Neural cell (in vitro differentiated cells): Measurements from ENCODE around the gene NT5DC3. TPM values are rescaled to one million over a fixed set of nuclear protein-coding genes. Genes with fewer than 3 reads are reported as not detected.

ENCODE experiments used
- H2AFZ ChIP-seq: fragments of 200-600, 300-800 bp; sonication (generic), shearing (Covaris generic); 2 replicates; pipeline ENCODE4 v1.6.0; 2014; ENCODE audit warnings: low read depth, mild to moderate bottlenecking, antibody characterized with exemption, low read length, moderate library complexity
- H3F3A ChIP-seq: fragments of 200-600 bp; shearing (Covaris generic); 2 replicates; pipeline ENCODE4 v1.6.1; 2016; ENCODE audit warnings: mild to moderate bottlenecking, moderate library complexity, mixed read lengths, antibody characterized with exemption, low read length; ENCODE audit not compliant: insufficient read depth, poor library complexity, severe bottlenecking
- H3K27ac ChIP-seq: fragments of 200-600, 300-800 bp; sonication (generic), shearing (Covaris generic); 2 replicates; pipeline ENCODE4 v1.5.1; 2014; ENCODE audit warnings: mild to moderate bottlenecking, low read length, moderate library complexity
- H3K27me3 ChIP-seq: fragments of 300-800, 200-600 bp; sonication (generic), shearing (Covaris generic); 2 replicates; pipeline ENCODE4 v1.6.0; 2014; ENCODE audit warnings: mild to moderate bottlenecking, low read depth, low read length, moderate library complexity; ENCODE audit not compliant: insufficient read depth
- H3K36me3 ChIP-seq: fragments of 300-800, 200-600 bp; sonication (generic), shearing (Covaris generic); 2 replicates; pipeline ENCODE4 v1.5.1; 2014; ENCODE audit warnings: mild to moderate bottlenecking, antibody characterized with exemption, low read length, moderate library complexity; ENCODE audit not compliant: insufficient read depth
- H3K4me2 ChIP-seq: fragments of 300-800, 200-600 bp; sonication (generic), shearing (Covaris generic); 2 replicates; pipeline ENCODE4 v1.6.0; 2014; ENCODE audit warnings: mild to moderate bottlenecking, low read length
- H3K4me3 ChIP-seq: fragments of 300-800, 200-600 bp; sonication (generic), shearing (Covaris generic); 2 replicates; pipeline ENCODE4 v1.5.1; 2014; ENCODE audit warnings: mild to moderate bottlenecking, low read length, moderate library complexity
- H3K79me2 ChIP-seq: fragments of 200-600 bp; shearing (Covaris generic); replicated peaks from 2 replicates; pipeline ENCODE4 v1.6.0; 2014; ENCODE audit warnings: mild to moderate bottlenecking, low read length, moderate library complexity; ENCODE audit not compliant: insufficient read depth
- H3K9ac ChIP-seq: fragments of 300-800, 200-600 bp; sonication (generic), shearing (Covaris generic); 2 replicates; pipeline ENCODE4 v1.6.1; 2016; ENCODE audit warnings: mild to moderate bottlenecking, low read length, mixed read lengths
- H3K9me2 ChIP-seq: fragments of 200-600 bp; shearing (Covaris generic); 2 replicates; pipeline ENCODE4 v1.6.1; 2016; ENCODE audit warnings: mild to moderate bottlenecking, low read length, mixed read lengths; ENCODE audit not compliant: insufficient read depth
- H3K9me3 ChIP-seq: fragments of 200-600, 300-800 bp; sonication (generic), shearing (Covaris generic); 2 replicates; pipeline ENCODE4 v1.6.1; 2016; ENCODE audit warnings: mild to moderate bottlenecking, mixed run types, low read length, moderate library complexity, mixed read lengths
- H4K20me1 ChIP-seq: fragments of 200-600 bp; shearing (Covaris generic); 2 replicates; pipeline ENCODE4 v1.6.1; 2016; ENCODE audit warnings: mild to moderate bottlenecking, mixed run types; ENCODE audit not compliant: insufficient read depth
- EP300 ChIP-seq: fragments of 450-650 bp; conservative IDR thresholded peaks from 2 replicates; pipeline ENCODE4 v1.6.1; 2014; ENCODE audit warnings: antibody characterized with exemption, mild to moderate bottlenecking, moderate library complexity; ENCODE audit not compliant: poor library complexity, severe bottlenecking
- EZH2 ChIP-seq: fragments of 200-600, 300-800 bp; shearing (Covaris generic), sonication (generic); IDR thresholded peaks from 2 replicates; pipeline ENCODE4 v1.6.1; 2014; ENCODE audit warnings: antibody characterized with exemption, low read length, borderline replicate concordance, mild to moderate bottlenecking; ENCODE audit not compliant: insufficient read depth, poor library complexity, severe bottlenecking
- MXI1 ChIP-seq: fragments of 450-650 bp; conservative IDR thresholded peaks from 2 replicates; pipeline ENCODE4 v1.6.1; 2014; ENCODE audit warnings: antibody characterized with exemption, mild to moderate bottlenecking; ENCODE audit not compliant: poor library complexity, severe bottlenecking
- POLR2AphosphoS5 ChIP-seq: IDR thresholded peaks from 2 replicates; pipeline ENCODE4 v1.6.1; 2012
- RAD21 ChIP-seq: fragments of 450-650 bp; conservative IDR thresholded peaks from 2 replicates; pipeline ENCODE4 v1.6.1; 2014; ENCODE audit warnings: antibody characterized with exemption, mild to moderate bottlenecking, moderate library complexity
- SMC3 ChIP-seq: fragments of 450-650 bp; conservative IDR thresholded peaks from 2 replicates; pipeline ENCODE4 v1.6.1; 2014; ENCODE audit warnings: antibody characterized with exemption, mild to moderate bottlenecking, moderate library complexity; ENCODE audit not compliant: poor library complexity
- polyA plus RNA-seq: library from polyadenylated mRNA; depleted of rRNA; stranded (reverse); fragments of >200 nt; gene quantifications from 2 replicates; pipeline ENCODE4 v1.2.3, GENCODE V29; 2014
- TF ChIP-seq, protein P1 (sequence below): IDR thresholded peaks from 2 replicates; pipeline ENCODE4 v1.6.1; 2012; ENCODE audit warnings: borderline replicate concordance
- TF ChIP-seq, protein P2 (sequence below): fragments of 450-650 bp; IDR thresholded peaks from 2 replicates; pipeline ENCODE4 v1.5.1; 2014; ENCODE audit warnings: antibody characterized with exemption, mild to moderate bottlenecking, moderate library complexity; ENCODE audit not compliant: poor library complexity, severe bottlenecking

The NT5DC3 gene
- polyA plus RNA-seq, 1 donor from 2014 or later, result 4.0 TPM

DNA sequence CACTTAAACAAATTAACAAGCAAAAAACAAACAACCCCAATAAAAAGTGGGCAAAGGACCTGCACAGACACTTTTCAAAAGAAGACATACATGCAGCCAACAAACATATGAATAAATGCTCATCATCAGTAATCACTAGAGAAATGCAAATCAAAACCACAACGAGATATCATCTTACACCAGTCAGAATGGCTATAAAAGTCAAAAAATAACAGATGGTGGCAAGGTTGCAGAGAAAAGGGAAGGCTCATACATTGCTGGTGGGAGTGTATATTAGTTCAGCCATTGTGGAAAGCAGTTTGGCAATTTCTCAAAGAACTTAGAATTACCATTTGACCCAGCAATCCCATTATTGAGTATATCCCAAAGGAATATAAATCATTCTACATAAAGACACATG, 34.6 kb upstream of the NT5DC3 start:
- H4K20me1 ChIP-seq, result no peaks in the 10 kb centered on the region
- H3F3A ChIP-seq, result no peaks in the 10 kb centered on the region
- H3K4me2 ChIP-seq, result no peak overlapping the region

DNA sequence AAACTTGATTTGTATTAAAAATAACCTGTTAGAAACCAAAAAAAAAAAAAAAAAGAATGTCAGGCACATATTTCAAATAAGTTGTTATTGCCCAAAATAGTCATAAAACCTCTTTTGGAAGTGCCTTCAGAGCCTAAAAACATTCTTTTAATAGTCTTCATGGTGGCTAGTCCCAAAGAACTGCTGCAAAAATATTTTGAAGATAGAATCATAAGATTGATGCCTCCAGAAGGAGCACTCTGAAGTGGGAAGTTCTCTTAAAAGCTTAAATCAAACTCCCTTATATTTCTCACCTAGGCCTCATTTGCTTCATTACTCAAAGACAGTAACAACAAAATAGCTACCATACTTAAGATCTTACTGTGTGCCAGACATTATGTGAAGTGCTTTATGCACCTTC, 27.2 kb upstream of the NT5DC3 start:
- Histone ChIP-seq H3K9ac (no peak overlapping the region), H3K27ac (no peak overlapping the region), H3K4me2 (no peak overlapping the region), H3F3A (no peaks in the 10 kb centered on the region), H2AFZ (no peak overlapping the region), H3K36me3 (no peaks in the 10 kb centered on the region), H3K9me2 (no peaks in the 10 kb centered on the region), H3K4me3 (no peak overlapping the region), H3K27me3 (no peaks in the 10 kb centered on the region), H4K20me1 (no peaks in the 10 kb centered on the region), H3K9me3 (no peaks in the 10 kb centered on the region), H3K79me2 (no peaks in the 10 kb centered on the region)
- no peak for TF ChIP-seq EZH2
- TF ChIP-seq POLR2AphosphoS5, result no peak
- no peak for TF ChIP-seq EP300
- TF ChIP-seq, protein P1, sequence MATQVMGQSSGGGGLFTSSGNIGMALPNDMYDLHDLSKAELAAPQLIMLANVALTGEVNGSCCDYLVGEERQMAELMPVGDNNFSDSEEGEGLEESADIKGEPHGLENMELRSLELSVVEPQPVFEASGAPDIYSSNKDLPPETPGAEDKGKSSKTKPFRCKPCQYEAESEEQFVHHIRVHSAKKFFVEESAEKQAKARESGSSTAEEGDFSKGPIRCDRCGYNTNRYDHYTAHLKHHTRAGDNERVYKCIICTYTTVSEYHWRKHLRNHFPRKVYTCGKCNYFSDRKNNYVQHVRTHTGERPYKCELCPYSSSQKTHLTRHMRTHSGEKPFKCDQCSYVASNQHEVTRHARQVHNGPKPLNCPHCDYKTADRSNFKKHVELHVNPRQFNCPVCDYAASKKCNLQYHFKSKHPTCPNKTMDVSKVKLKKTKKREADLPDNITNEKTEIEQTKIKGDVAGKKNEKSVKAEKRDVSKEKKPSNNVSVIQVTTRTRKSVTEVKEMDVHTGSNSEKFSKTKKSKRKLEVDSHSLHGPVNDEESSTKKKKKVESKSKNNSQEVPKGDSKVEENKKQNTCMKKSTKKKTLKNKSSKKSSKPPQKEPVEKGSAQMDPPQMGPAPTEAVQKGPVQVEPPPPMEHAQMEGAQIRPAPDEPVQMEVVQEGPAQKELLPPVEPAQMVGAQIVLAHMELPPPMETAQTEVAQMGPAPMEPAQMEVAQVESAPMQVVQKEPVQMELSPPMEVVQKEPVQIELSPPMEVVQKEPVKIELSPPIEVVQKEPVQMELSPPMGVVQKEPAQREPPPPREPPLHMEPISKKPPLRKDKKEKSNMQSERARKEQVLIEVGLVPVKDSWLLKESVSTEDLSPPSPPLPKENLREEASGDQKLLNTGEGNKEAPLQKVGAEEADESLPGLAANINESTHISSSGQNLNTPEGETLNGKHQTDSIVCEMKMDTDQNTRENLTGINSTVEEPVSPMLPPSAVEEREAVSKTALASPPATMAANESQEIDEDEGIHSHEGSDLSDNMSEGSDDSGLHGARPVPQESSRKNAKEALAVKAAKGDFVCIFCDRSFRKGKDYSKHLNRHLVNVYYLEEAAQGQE, result no peak
- TF ChIP-seq, protein P2, sequence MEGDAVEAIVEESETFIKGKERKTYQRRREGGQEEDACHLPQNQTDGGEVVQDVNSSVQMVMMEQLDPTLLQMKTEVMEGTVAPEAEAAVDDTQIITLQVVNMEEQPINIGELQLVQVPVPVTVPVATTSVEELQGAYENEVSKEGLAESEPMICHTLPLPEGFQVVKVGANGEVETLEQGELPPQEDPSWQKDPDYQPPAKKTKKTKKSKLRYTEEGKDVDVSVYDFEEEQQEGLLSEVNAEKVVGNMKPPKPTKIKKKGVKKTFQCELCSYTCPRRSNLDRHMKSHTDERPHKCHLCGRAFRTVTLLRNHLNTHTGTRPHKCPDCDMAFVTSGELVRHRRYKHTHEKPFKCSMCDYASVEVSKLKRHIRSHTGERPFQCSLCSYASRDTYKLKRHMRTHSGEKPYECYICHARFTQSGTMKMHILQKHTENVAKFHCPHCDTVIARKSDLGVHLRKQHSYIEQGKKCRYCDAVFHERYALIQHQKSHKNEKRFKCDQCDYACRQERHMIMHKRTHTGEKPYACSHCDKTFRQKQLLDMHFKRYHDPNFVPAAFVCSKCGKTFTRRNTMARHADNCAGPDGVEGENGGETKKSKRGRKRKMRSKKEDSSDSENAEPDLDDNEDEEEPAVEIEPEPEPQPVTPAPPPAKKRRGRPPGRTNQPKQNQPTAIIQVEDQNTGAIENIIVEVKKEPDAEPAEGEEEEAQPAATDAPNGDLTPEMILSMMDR, result no peak
- TF ChIP-seq SMC3, result no peak

More for the DNA sequence above, 34.6 kb upstream of the NT5DC3 start:
- no peak overlapping the region for H3K9ac ChIP-seq
- H3K9me2 ChIP-seq, result no peaks in the 10 kb centered on the region
- no peaks in the 10 kb centered on the region for H3K36me3 ChIP-seq
- H3K9me3 ChIP-seq, result no peaks in the 10 kb centered on the region
- H3K27ac ChIP-seq, result no peak overlapping the region
- H2AFZ ChIP-seq, result no peak overlapping the region
- no peaks in the 10 kb centered on the region for H3K27me3 ChIP-seq
- H3K79me2 ChIP-seq, result no peaks in the 10 kb centered on the region
- TF ChIP-seq, protein P2, result no peak
- TF ChIP-seq RAD21 (no peak), EZH2 (no peak), SMC3 (no peak), EP300 (no peak), MXI1 (no peak)
- TF ChIP-seq, protein P1, result no peak
- no peak overlapping the region for H3K4me3 ChIP-seq
